PC-9 (cell line): ENCODE measurements around the gene NIPSNAP2.

Experiments used
- EZH2 ChIP-seq: fragments of 200-600 bp; sonication (generic); IDR thresholded peaks from 2 replicates; pipeline ENCODE4 v1.8.0; 2017; ENCODE audit warnings: antibody characterized with exemption, low read depth
- TF ChIP-seq, protein P1 (sequence below): fragments of 200-600 bp; sonication (generic); conservative IDR thresholded peaks from 2 replicates; pipeline ENCODE4 v1.6.1; 2017; ENCODE audit warnings: mixed run types, antibody characterized with exemption, mild to moderate bottlenecking, moderate library complexity

DNA sequence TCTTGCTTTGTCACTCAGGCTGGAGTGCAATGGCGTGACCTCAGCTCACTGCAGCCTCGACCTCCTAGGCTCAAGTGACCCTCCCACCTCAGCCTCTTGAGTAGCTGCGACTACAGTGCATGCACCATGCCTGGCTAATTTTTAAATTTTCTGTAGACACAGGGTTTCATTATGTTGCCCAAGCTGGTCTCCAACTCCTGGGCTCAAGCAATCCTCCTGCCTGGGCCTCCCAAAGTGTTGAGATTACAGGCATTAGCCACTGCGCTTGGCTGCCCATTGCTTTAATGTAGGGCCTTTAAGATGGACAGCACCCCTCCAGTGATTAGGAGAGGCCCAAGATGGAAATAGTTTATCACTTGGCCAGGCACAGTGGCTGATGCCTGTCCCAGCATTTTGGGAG, 39.4 kb downstream of the NIPSNAP2 start:
- TF ChIP-seq, protein P1, sequence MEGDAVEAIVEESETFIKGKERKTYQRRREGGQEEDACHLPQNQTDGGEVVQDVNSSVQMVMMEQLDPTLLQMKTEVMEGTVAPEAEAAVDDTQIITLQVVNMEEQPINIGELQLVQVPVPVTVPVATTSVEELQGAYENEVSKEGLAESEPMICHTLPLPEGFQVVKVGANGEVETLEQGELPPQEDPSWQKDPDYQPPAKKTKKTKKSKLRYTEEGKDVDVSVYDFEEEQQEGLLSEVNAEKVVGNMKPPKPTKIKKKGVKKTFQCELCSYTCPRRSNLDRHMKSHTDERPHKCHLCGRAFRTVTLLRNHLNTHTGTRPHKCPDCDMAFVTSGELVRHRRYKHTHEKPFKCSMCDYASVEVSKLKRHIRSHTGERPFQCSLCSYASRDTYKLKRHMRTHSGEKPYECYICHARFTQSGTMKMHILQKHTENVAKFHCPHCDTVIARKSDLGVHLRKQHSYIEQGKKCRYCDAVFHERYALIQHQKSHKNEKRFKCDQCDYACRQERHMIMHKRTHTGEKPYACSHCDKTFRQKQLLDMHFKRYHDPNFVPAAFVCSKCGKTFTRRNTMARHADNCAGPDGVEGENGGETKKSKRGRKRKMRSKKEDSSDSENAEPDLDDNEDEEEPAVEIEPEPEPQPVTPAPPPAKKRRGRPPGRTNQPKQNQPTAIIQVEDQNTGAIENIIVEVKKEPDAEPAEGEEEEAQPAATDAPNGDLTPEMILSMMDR: no peak
- TF ChIP-seq EZH2: no peak
